Measurements from ENCODE around the gene TIPIN.

The TIPIN gene

GRCh38 chr15:66294932-66295235 is 61.6 kb downstream of the TIPIN start:
- DNase-seq, result no peak

DNA sequence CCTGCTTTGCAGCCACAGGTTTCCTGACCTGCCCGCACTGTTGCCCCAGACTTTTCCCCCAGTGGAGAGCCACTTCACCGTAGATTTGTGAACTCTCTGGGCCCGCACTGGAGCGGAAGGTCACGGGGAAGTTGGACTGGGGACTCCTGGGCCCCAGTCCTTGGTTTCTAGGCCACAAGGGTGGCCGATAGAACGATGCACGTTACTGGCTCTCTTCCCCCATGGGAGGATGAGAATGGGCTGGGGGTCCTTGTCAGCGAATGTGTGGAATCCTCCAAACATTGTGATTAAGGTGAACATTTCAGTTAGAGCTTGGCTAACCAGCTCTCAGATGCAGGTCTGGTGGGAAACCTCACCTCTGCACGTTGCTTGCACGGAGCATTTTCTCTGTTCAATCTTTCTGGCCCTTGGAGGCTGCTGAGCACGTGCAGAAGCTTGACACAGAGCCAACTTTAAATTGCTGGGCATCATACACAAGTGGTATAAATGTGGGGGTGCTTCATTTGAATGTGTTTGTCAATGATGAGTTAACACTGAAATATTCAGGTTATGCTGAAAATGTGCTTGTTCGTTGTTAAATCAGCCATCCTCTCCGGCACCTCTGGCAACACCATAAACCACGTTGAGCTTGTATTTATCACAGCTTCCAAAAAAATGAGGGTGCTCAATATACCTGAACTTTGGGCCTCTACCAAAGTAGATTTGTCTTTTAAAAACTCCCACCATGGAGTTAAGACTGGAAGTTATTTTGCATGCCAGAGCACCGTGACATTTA is 62.1 kb downstream of the TIPIN start:
- no peak for DNase-seq

GRCh38 chr15:66293419-66294156 is 62.9 kb downstream of the TIPIN start, which contains the start of gene DIS3L:
Gene DIS3L (plus strand): TSS chr15:66293568. CDS start chr15:66293597, 29 bp downstream.
- no peak for DNase-seq

DNA sequence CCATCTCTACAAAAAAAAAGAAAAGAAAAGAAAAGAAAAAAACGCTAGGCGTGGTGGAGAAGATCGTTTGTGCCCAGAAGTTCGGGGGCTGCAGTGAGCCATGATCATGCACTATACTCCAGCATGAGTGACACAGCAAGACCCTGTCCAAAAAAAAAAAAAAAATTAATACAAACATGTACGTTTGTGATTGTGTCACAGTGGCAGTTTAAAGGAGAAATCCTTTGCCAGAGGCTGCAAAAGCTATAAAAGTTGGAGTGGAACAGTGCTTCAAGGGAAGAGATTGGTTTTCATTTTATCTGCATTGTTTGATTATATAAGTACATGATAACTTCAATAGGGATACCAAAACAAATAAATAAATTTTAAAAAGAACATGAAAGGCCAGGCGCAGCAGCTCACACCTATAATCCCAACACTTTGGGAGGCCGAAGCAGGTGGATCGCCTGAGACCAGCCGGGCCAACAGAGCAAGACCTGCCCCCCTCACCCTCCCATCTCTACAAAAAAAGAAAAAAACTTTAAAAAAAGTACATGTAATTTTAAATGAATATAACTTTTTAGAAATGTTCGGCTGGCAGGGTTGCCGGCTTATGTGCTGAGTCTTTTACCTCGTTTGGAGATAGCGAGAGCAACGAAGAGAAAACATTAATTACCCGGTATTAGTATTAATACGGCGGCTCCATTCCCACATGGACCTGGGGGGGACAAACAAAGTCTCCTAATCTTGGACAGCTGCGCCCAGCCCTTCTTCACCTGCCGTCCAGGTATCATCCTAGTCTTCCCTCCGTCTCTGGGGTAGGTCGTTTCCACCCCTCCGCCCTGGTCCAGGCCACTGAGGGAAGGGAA is 63.7 kb downstream of the TIPIN start:
- no peak for DNase-seq

- no peak for DNase-seq
Observed at GRCh38 chr15:66291816-66292570, 64.5 kb downstream of the TIPIN start.

- DNase-seq, result no peak
Observed at GRCh38 chr15:66290518-66290917, 66.0 kb downstream of the TIPIN start.

DNA sequence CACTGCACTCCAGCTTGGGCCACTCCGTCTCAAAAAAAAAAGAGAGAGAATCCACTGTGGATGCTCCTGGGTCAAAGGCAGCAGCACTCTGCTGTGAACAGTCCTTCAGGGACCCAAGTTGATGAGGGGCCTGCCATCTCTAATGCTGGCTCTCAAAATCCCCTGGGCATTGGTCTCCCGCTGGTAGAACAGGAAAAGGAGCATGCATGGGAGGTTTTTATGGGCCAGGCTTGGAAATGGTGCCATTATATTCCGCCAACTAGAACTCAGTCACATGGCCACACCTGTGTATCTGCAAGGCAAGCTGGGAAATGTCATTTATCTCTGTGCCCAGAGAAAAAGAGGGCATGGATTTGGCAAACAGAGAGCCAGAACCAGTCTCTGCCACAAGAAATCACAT is 66.5 kb downstream of the TIPIN start:
- no peak for DNase-seq

GRCh38 chr15:66288551-66289185 is 67.8 kb downstream of the TIPIN start:
- DNase-seq, result no peak

DNA sequence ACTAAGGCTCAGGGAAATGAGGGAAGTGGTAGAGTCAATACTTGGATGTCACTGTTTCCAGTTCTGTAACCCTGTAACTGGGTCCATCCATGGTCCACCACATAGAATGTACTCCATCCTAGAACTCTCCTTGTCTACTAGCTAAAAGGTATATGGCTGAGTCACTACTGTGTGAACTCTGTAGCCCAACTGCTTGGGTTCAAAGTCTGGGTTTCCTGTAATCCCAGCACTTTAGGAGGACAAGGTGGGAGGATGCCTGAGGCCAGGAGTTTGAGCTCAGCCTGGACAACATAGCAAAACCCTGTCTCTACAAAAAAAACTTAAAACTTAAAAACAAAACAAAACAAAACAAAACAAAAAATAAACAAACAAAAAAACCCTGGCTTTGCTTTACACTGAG is 68.4 kb downstream of the TIPIN start:
- no peak for DNase-seq

DNA sequence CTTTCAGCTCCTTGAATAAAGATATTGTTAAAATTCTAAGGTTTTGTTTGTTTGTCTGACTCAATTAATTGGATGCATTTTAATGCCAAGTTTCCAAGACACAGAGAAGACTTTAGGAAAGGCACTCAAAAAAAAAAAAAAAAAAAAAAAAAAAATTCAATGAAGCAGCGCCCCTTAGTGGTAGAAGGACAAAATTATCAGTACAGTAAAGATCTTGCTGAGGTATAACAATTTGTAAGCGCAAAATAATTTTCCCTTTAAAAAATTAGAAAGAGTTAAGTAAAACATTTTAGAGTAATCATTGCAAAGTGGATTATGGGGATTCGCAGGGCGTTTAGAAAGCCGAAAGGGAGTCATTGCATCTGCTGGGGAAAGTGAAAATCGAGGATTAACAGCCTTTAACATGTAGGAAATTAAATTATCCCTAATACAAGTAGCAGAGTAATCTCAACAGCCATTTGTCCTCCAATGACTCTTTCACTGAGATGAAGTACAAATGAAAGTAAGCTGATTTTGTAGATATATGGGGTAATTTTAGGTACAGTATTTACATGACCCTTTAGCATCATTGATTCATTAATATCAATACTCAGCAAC is 68.9 kb downstream of the TIPIN start:
- DNase-seq, result no peak

Measured in NCI-H1436 treated with DMSO at 0.1 percent for 48 hours (cell line).